CD4-positive, alpha-beta T cell (primary cell): ENCODE measurements around the gene IL5RA. TPM values are rescaled to one million over a fixed set of nuclear protein-coding genes. Genes with fewer than 3 reads are reported as not detected.

Source experiments
- ATAC-seq: fragments of 200-7000 bp; cut with Tn5 transposase; one replicate; pipeline ENCODE4 v1.10.0; 2022; ENCODE audit warnings: mild to moderate bottlenecking; ENCODE audit not compliant: poor library complexity
- CTCF ChIA-PET: fragments of 350-600 bp; sonication (Branson Sonifier 250); formaldehyde crosslinking; loops from one replicate; lab custom pipeline; 2021; ENCODE audit warnings: antibody characterized with exemption, inconsistent platforms; lab: Charles Lee
- POLR2A ChIA-PET: fragments of 350-600 bp; sonication (Branson Sonifier 250); formaldehyde crosslinking; loops from one replicate; lab custom pipeline; 2021; ENCODE audit warnings: antibody characterized with exemption, inconsistent platforms; lab: Charles Lee
- DNase-seq, 14 experiments: peaks; one replicate each; pipeline ENCODE4 v3.0.0-alpha.2; 2013 to 2020; ENCODE audit warnings: mixed read lengths in 2 of 14
- H3K27ac ChIP-seq, 2 donors: one replicate each; pipeline versions ENCODE4 v1.5.1 to v1.7.0; 2013; ENCODE audit warnings: low read length in 2 of 2, low read depth in 1 of 2, mild to moderate bottlenecking in 1 of 2
- H3K27me3 ChIP-seq, 2 experiments: 1 replicate in 1 of 2; 2 replicates in 1 of 2; pipeline versions ENCODE4 v1.6.1 to v1.7.0; 2013; ENCODE audit warnings: low read length in 2 of 2, control low read depth in 1 of 2, mild to moderate bottlenecking in 1 of 2, moderate library complexity in 1 of 2; ENCODE audit not compliant: insufficient read depth in 2 of 2, control insufficient read depth in 1 of 2
- H3K36me3 ChIP-seq: one replicate; pipeline ENCODE4 v1.6.1; 2013; ENCODE audit warnings: low read length, control low read depth; ENCODE audit not compliant: insufficient read depth
- H3K4me1 ChIP-seq: one replicate; pipeline ENCODE4 v1.6.1; 2013; ENCODE audit warnings: low read length, control low read depth; ENCODE audit not compliant: insufficient read depth
- H3K4me3 ChIP-seq: one replicate; pipeline ENCODE4 v1.5.1; 2013; ENCODE audit warnings: mild to moderate bottlenecking, low read length, moderate library complexity
- H3K9me3 ChIP-seq, 2 experiments: 1 replicate in 1 of 2; 2 replicates in 1 of 2; pipeline versions ENCODE4 v1.6.1 to v1.7.0; 2013; ENCODE audit warnings: low read length in 2 of 2, mild to moderate bottlenecking in 2 of 2, control low read depth in 1 of 2, moderate library complexity in 1 of 2; ENCODE audit not compliant: control insufficient read depth in 1 of 2, insufficient read depth in 1 of 2
- H3K27ac Mint-ChIP-seq: one replicate; pipeline ENCODE4 v1.8.0; 2020; ENCODE audit warnings: mixed read lengths
- H3K27me3 Mint-ChIP-seq: one replicate; pipeline ENCODE4 v1.8.0; 2021; ENCODE audit warnings: mixed read lengths
- H3K36me3 Mint-ChIP-seq: one replicate; pipeline ENCODE4 v1.8.0; 2021; ENCODE audit warnings: low read depth, mixed read lengths
- H3K4me1 Mint-ChIP-seq: one replicate; pipeline ENCODE4 v1.8.0; 2021; ENCODE audit warnings: low read depth, mixed read lengths
- H3K4me3 Mint-ChIP-seq: one replicate; pipeline ENCODE4 v1.8.0; 2020; ENCODE audit warnings: mild to moderate bottlenecking, mixed read lengths
- H3K9me3 Mint-ChIP-seq: one replicate; pipeline ENCODE4 v1.8.0; 2020; ENCODE audit warnings: mixed read lengths
- CTCF ChIP-seq: fragments of 200-600 bp; IDR thresholded peaks from one replicate; pipeline ENCODE4 v1.8.0; 2022; ENCODE audit warnings: antibody characterized with exemption, mild to moderate bottlenecking
- intact Hi-C, 2 experiments: fragments of 100-400 bp; cut with DNase I in 1 of 2; cut with micrococcal nuclease in 1 of 2; formaldehyde crosslinking; loops; one replicate each; pipeline versions ENCODE4 v1.15.1 to v1.9.0; 2023 to 2025; cut with DNase I, micrococcal nuclease
- polyA plus RNA-seq, 2 donors: library from polyadenylated mRNA; unstranded; fragments of 120-200 nt; gene quantifications; one replicate each; pipeline ENCODE4 v1.2.1, GENCODE V29; 2013
- total RNA-seq, 174 experiments: library from RNA in 2 of 174; stranded (reverse) in 2 of 174; gene quantifications; one replicate each; pipeline ENCODE4 v1.2.3 and lab custom pipeline; 2021 to 2026

Gene IL5RA, protein sequence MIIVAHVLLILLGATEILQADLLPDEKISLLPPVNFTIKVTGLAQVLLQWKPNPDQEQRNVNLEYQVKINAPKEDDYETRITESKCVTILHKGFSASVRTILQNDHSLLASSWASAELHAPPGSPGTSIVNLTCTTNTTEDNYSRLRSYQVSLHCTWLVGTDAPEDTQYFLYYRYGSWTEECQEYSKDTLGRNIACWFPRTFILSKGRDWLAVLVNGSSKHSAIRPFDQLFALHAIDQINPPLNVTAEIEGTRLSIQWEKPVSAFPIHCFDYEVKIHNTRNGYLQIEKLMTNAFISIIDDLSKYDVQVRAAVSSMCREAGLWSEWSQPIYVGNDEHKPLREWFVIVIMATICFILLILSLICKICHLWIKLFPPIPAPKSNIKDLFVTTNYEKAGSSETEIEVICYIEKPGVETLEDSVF
- total RNA-seq (under 1 TPM; 0.59 to 0.99 TPM), total RNA-seq (lab: John Stamatoyannopoulos, UW) (0.10 to 9.6 (median 1.1) reads per million in 172 experiments)
- 0.53 TPM for polyA plus RNA-seq (2013, experiment 1 of 2)
- polyA plus RNA-seq (2013, experiment 2 of 2) = 1.6 TPM

GRCh38 chr3:3110299-3110630, at the start of gene IL5RA:
TSS of gene IL5RA (minus strand) at chr3:3110374. CDS start at chr3:3104984, 5,390 bp downstream.
- peak; percentile 86 for ATAC-seq
- Mint-ChIP-seq H3K4me1 (peaks cover 16% of the 10 kb centered on the region), H3K27ac (peak within 1 kb of the TSS; percentile 84), H3K36me3 (no peaks in the 10 kb centered on the region), H3K27me3 (peaks cover 15% of the 10 kb centered on the region), H3K4me3 (peak within 1 kb of the TSS; percentile 68), H3K9me3 (no peaks in the 10 kb centered on the region)
- ChIA-PET POLR2A (no interaction called here), CTCF (interaction anchor here (0.7 kb wide), 1 partner anchor 68 kb away, joined by 3 read pairs; no protein-coding TSS in a partner anchor)
- Histone ChIP-seq H3K27ac (peak within 1 kb of the TSS in 1 of 2 donors; percentile 82), H3K9me3 (no peaks in the 10 kb centered on the region), H3K27me3 (no peaks in the 10 kb centered on the region), H3K4me3 (peak within 1 kb of the TSS; percentile 23), H3K36me3 (no peaks in the 10 kb centered on the region), H3K4me1 (peaks cover 9% of the 10 kb centered on the region)
- intact Hi-C loops = no loop called here
- peak in 4 of 14 experiments; percentile 16 to 81 (median 74) for DNase-seq
- TF ChIP-seq CTCF = no peak

- H3K9me3 Mint-ChIP-seq = no peaks in the 10 kb centered on the region
- peaks cover 84% of the 10 kb centered on the region for H3K4me1 Mint-ChIP-seq
- Histone ChIP-seq H3K36me3 (peaks cover 93% of the 10 kb centered on the region), H3K27ac (no peak overlapping the region), H3K9me3 (no peaks in the 10 kb centered on the region), H3K4me1 (peaks cover 8% of the 10 kb centered on the region), H3K27me3 (no peaks in the 10 kb centered on the region), H3K4me3 (no peak overlapping the region)
- H3K27me3 Mint-ChIP-seq = no peaks in the 10 kb centered on the region
- ChIA-PET POLR2A (interaction anchor here (0.7 to 0.8 kb wide), 2 partner anchors 13 to 15 kb away, joined by 3 read pairs; no protein-coding TSS in a partner anchor), CTCF (interaction anchor here (1.2 kb wide), 1 partner anchor 17 kb away, joined by 3 read pairs; no protein-coding TSS in a partner anchor)
- no peak overlapping the region for H3K4me3 Mint-ChIP-seq
- DNase-seq (no peak), ATAC-seq (no peak)
- H3K27ac Mint-ChIP-seq = peak overlapping the region; percentile 68
- peaks cover 99% of the 10 kb centered on the region for H3K36me3 Mint-ChIP-seq
- TF ChIP-seq CTCF = no peak
- intact Hi-C loops = no loop called here
Measured at GRCh38 chr3:3157484-3157883, 47.3 kb upstream of the IL5RA start.

DNA sequence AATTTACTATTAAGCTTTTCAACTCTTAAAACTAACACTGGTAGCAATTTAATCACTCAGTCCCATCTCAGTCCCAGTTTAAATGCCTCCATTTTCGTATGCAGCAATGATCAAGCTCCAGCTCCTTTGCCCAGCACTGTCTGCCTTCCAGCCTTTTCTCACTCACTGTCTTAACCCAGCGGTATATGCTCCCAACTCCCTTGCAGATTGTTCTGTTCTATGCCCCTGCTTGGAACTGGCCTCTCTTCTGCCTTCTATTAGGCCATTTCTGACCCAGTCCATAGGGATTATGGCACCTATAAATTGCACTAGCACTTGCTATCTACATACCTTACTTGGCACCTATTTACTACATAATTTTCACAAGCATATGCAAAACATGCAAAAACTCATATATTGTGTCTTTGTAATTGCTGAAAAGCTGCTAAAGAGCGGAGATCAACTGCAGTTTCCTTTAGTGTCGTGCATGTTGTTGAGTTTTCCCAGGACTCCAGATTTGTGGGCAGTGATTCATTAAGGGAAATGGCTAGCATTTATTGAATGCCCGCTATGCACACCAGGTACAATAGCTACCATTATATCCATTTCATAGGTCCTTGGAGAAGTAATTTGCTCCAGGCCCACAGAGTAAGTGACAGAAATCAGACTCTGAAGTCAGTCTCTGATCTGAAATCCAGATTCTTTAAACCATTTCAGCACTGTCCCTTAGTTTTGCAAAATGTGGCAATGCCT, 44.9 kb upstream of the IL5RA start:
- H3K36me3 Mint-ChIP-seq = peaks cover 97% of the 10 kb centered on the region
- ATAC-seq (no peak), DNase-seq (no peak)
- H3K27me3 Mint-ChIP-seq = no peaks in the 10 kb centered on the region
- H3K4me1 Mint-ChIP-seq = peaks cover 79% of the 10 kb centered on the region
- intact Hi-C loops = no loop called here
- Histone ChIP-seq H3K27ac (no peak overlapping the region), H3K4me1 (peaks cover 8% of the 10 kb centered on the region), H3K36me3 (peaks cover 97% of the 10 kb centered on the region), H3K4me3 (no peak overlapping the region), H3K27me3 (no peaks in the 10 kb centered on the region), H3K9me3 (no peaks in the 10 kb centered on the region)
- no peak for TF ChIP-seq CTCF
- H3K27ac Mint-ChIP-seq = peak overlapping the region; percentile 68
- H3K9me3 Mint-ChIP-seq = no peaks in the 10 kb centered on the region
- POLR2A ChIA-PET = no interaction called here
- CTCF ChIA-PET = no interaction called here
- H3K4me3 Mint-ChIP-seq = no peak overlapping the region
